Endometrial microvascular endothelial cells (primary cell): ENCODE results near the gene PTH1R. TPM values are rescaled to one million over a fixed set of nuclear protein-coding genes. Genes with fewer than 3 reads are reported as not detected.

Source experiments
- in situ Hi-C: cut with HindIII; loops from 2 replicates; pipeline ENCODE4 v1.10.0; 2017; ENCODE audit warnings: low sequenced_read_pairs, low pct_unique_long_range_greater_than_20kb; ENCODE audit errors: inconsistent ontology term
- total RNA-seq: library from RNA; depleted of rRNA; stranded (reverse); fragments of >200 nt; gene quantifications from one replicate; pipeline ENCODE4 v1.2.3, GENCODE V29; 2015; ENCODE audit errors: inconsistent ontology term

The PTH1R gene
- total RNA-seq, 1 donor from 2014 or later, result not detected

GRCh38 chr3:46876313-46877300 lies 914 bp upstream of the PTH1R start:
- in situ Hi-C loops, result no loop called here

- in situ Hi-C loops, result no loop called here
Measured at GRCh38 chr3:46878781-46879436, 1.4 kb downstream of the PTH1R start.

GRCh38 chr3:46880884-46881595 lies 3.5 kb downstream of the PTH1R start:
- in situ Hi-C loops, result no loop called here

GRCh38 chr3:46881596-46882376 lies 4.3 kb downstream of the PTH1R start:
- in situ Hi-C loops, result no loop called here

- in situ Hi-C loops, result no loop called here
Measured at GRCh38 chr3:46882377-46883053, 5.0 kb downstream of the PTH1R start.

GRCh38 chr3:46883054-46883829 lies 5.7 kb downstream of the PTH1R start:
- in situ Hi-C loops, result no loop called here

- in situ Hi-C loops, result no loop called here
Measured at GRCh38 chr3:46883830-46884185, 6.3 kb downstream of the PTH1R start.

- in situ Hi-C loops, result no loop called here
Measured at GRCh38 chr3:46884427-46884826, 6.9 kb downstream of the PTH1R start.

- in situ Hi-C loops, result no loop called here
Measured at GRCh38 chr3:46884929-46885328, 7.4 kb downstream of the PTH1R start.

GRCh38 chr3:46885612-46886011 lies 8.1 kb downstream of the PTH1R start:
- in situ Hi-C loops, result no loop called here

- in situ Hi-C loops, result no loop called here
Measured at GRCh38 chr3:46887980-46888494, 10.5 kb downstream of the PTH1R start.

GRCh38 chr3:46888705-46889104 lies 11.2 kb downstream of the PTH1R start:
- in situ Hi-C loops, result no loop called here

- in situ Hi-C loops, result no loop called here
Measured at GRCh38 chr3:46889381-46890110, 12.0 kb downstream of the PTH1R start.

- in situ Hi-C loops, result no loop called here
Measured at GRCh38 chr3:46890132-46890531, 12.6 kb downstream of the PTH1R start.

- in situ Hi-C loops, result no loop called here
Measured at GRCh38 chr3:46891132-46891531, 13.6 kb downstream of the PTH1R start.

GRCh38 chr3:46892285-46893145 lies 15.0 kb downstream of the PTH1R start:
- in situ Hi-C loops, result no loop called here
